Loucy (cell line): ENCODE measurements around the gene MRPL48.
"Not testable (repeated sequence)": the region's sequence is repeated elsewhere in the genome, so short reads cannot be mapped to it uniquely, and the experiment has no call there.

Experiments used
- H2AFZ ChIP-seq: fragments of 200-600 bp; sonication (generic); 2 replicates; pipeline ENCODE4 v1.6.0; 2016; ENCODE audit warnings: antibody characterized with exemption, mild to moderate bottlenecking, low read length, moderate library complexity
- H3F3A ChIP-seq: fragments of 200-600 bp; 2 replicates; pipeline ENCODE4 v1.6.0; 2016; ENCODE audit warnings: antibody characterized with exemption, low read depth, mild to moderate bottlenecking
- H3K27me3 ChIP-seq: fragments of 200-600 bp; sonication (generic); 2 replicates; pipeline ENCODE4 v1.6.1; 2014; ENCODE audit warnings: low read length, mild to moderate bottlenecking; ENCODE audit not compliant: insufficient read depth, poor library complexity, severe bottlenecking
- H3K36me3 ChIP-seq: fragments of 200-600 bp; sonication (generic); 2 replicates; pipeline ENCODE4 v1.6.1; 2016; ENCODE audit warnings: low read length; ENCODE audit not compliant: insufficient read depth
- H3K4me1 ChIP-seq: fragments of 200-600 bp; sonication (generic); 2 replicates; pipeline ENCODE4 v1.5.1; 2014; ENCODE audit warnings: low read length, mild to moderate bottlenecking; ENCODE audit not compliant: insufficient read depth, poor library complexity, severe bottlenecking
- H3K4me2 ChIP-seq: fragments of 200-600 bp; sonication (generic); 2 replicates; pipeline ENCODE4 v1.6.0; 2014; ENCODE audit warnings: antibody characterized with exemption, low read length, low read depth, mild to moderate bottlenecking; ENCODE audit not compliant: poor library complexity, severe bottlenecking
- H3K4me3 ChIP-seq: fragments of 200-600 bp; sonication (generic); 2 replicates; pipeline ENCODE4 v1.5.1; 2014; ENCODE audit warnings: low read length, mild to moderate bottlenecking, mixed read lengths; ENCODE audit not compliant: poor library complexity, severe bottlenecking
- H3K79me2 ChIP-seq: fragments of 200-600 bp; sonication (generic); 2 replicates; pipeline ENCODE4 v1.6.1; 2014; ENCODE audit warnings: low read length; ENCODE audit not compliant: insufficient read depth
- H3K9ac ChIP-seq: fragments of 200-600 bp; sonication (generic); 2 replicates; pipeline ENCODE4 v1.6.0; 2014; ENCODE audit warnings: mild to moderate bottlenecking, low read depth, low read length, moderate library complexity; ENCODE audit not compliant: poor library complexity, severe bottlenecking
- H3K9me2 ChIP-seq: fragments of 200-600 bp; sonication (generic); replicated peaks from 2 replicates; pipeline ENCODE4 v1.6.1; 2016; ENCODE audit warnings: low read depth, low read length, mixed read lengths
- H3K9me3 ChIP-seq: fragments of 200-600 bp; sonication (generic); 2 replicates; pipeline ENCODE4 v1.6.1; 2014; ENCODE audit warnings: mild to moderate bottlenecking, antibody characterized with exemption, low read length, low read depth; ENCODE audit not compliant: insufficient read depth
- H4K20me1 ChIP-seq: fragments of 200-600 bp; sonication (generic); 2 replicates; pipeline ENCODE4 v1.6.0; 2014; ENCODE audit warnings: antibody characterized with exemption, low read length, mild to moderate bottlenecking; ENCODE audit not compliant: insufficient read depth, poor library complexity, severe bottlenecking
- CTCF ChIP-seq: fragments of 200-600 bp; sonication (generic); conservative IDR thresholded peaks from 2 replicates; pipeline ENCODE4 v1.5.1; 2014; ENCODE audit warnings: mild to moderate bottlenecking, antibody characterized with exemption, low read length
- EZH2phosphoT487 ChIP-seq: fragments of 200-600 bp; IDR thresholded peaks from 2 replicates; pipeline ENCODE4 v1.6.1; 2018; ENCODE audit warnings: antibody characterized with exemption, mild to moderate bottlenecking, moderate library complexity, borderline replicate concordance

MRPL48 gene

GRCh38 chr11:73875840-73876239 is 88.2 kb downstream of the MRPL48 start:
- H3K9me3 ChIP-seq = no peaks in the 10 kb centered on the region
- TF ChIP-seq EZH2phosphoT487 = no peak
- no peak for TF ChIP-seq CTCF
- peaks cover 59% of the 10 kb centered on the region for H3K79me2 ChIP-seq
- H3K4me1 ChIP-seq = peaks cover 25% of the 10 kb centered on the region
- peak overlapping the region; percentile 98 for H3K4me2 ChIP-seq
- H3K9me2 ChIP-seq = no peaks in the 10 kb centered on the region
- peak overlapping the region; percentile 91 for H3K9ac ChIP-seq
- no peaks in the 10 kb centered on the region for H3F3A ChIP-seq
- H3K4me3 ChIP-seq = peak overlapping the region; percentile 92
- peaks cover 15% of the 10 kb centered on the region; the same call in 1 of the 2 replicates for H3K36me3 ChIP-seq
- no peaks in the 10 kb centered on the region for H3K27me3 ChIP-seq
- H2AFZ ChIP-seq = no peak overlapping the region
- H4K20me1 ChIP-seq = peaks cover 7% of the 10 kb centered on the region

- Histone ChIP-seq H3K9ac (peak within 1 kb of the TSS; percentile 91), H3K4me3 (peak within 1 kb of the TSS; percentile 92), H3K9me2 (no peaks in the 10 kb centered on the region), H3K4me1 (peaks cover 25% of the 10 kb centered on the region), H3K36me3 (peaks cover 15% of the 10 kb centered on the region; the same call in 1 of the 2 replicates), H2AFZ (peak within 1 kb of the TSS; percentile 85), H3K27me3 (no peaks in the 10 kb centered on the region), H3F3A (no peaks in the 10 kb centered on the region), H3K4me2 (peak within 1 kb of the TSS; percentile 98), H3K79me2 (peaks cover 59% of the 10 kb centered on the region), H4K20me1 (peaks cover 7% of the 10 kb centered on the region), H3K9me3 (no peaks in the 10 kb centered on the region)
- TF ChIP-seq EZH2phosphoT487 (no peak), CTCF (no peak)
Measured at GRCh38 chr11:73876424-73877310, 89.0 kb downstream of the MRPL48 start, which contains the start of the genes COA4 and PAAF1. TSS of gene COA4 (minus strand) at chr11:73876846. CDS start at chr11:73873378, 3,468 bp downstream. TSS of gene PAAF1 (plus strand) at chr11:73876999. CDS start at chr11:73877022, 23 bp downstream.

- Histone ChIP-seq H3F3A (no peaks in the 10 kb centered on the region), H3K9ac (no peak overlapping the region), H3K79me2 (peaks cover 50% of the 10 kb centered on the region), H3K4me3 (peak overlapping the region; percentile 92), H3K4me1 (peaks cover 25% of the 10 kb centered on the region), H3K4me2 (peak overlapping the region; percentile 58), H3K9me3 (no peaks in the 10 kb centered on the region), H3K27me3 (no peaks in the 10 kb centered on the region), H2AFZ (no peak overlapping the region), H3K9me2 (no peaks in the 10 kb centered on the region), H3K36me3 (no peaks in the 10 kb centered on the region), H4K20me1 (peaks cover 7% of the 10 kb centered on the region)
- no peak for TF ChIP-seq CTCF
- TF ChIP-seq EZH2phosphoT487 = no peak
Measured at GRCh38 chr11:73878771-73879170, 91.1 kb downstream of the MRPL48 start.

- H3K4me2 ChIP-seq, H3K27me3 ChIP-seq, H3F3A ChIP-seq, H3K36me3 ChIP-seq, H4K20me1 ChIP-seq, H3K4me3 ChIP-seq, H3K9me2 ChIP-seq, H3K9me3 ChIP-seq, H3K9ac ChIP-seq, H2AFZ ChIP-seq: not testable (repeated sequence)
- H3K4me1 ChIP-seq = peaks cover 14% of the 10 kb centered on the region
- H3K79me2 ChIP-seq = peaks cover 33% of the 10 kb centered on the region
Measured at GRCh38 chr11:73880449-73880848, 92.8 kb downstream of the MRPL48 start.
